NCI-H510A treated with DMSO at 0.1 percent for 48 hours (cell line): ENCODE results near the gene APBB2.
"Not testable (repeated sequence)": the region's sequence is repeated elsewhere in the genome, so short reads cannot be mapped to it uniquely, and the experiment has no call there.

Source experiments
- DNase-seq: peaks from one replicate; lab custom pipeline; 2025; lab: John Stamatoyannopoulos, UW

Gene APBB2

GRCh38 chr4:40825014-40825838, 389.1 kb downstream of the APBB2 start:
- no peak for DNase-seq

DNA sequence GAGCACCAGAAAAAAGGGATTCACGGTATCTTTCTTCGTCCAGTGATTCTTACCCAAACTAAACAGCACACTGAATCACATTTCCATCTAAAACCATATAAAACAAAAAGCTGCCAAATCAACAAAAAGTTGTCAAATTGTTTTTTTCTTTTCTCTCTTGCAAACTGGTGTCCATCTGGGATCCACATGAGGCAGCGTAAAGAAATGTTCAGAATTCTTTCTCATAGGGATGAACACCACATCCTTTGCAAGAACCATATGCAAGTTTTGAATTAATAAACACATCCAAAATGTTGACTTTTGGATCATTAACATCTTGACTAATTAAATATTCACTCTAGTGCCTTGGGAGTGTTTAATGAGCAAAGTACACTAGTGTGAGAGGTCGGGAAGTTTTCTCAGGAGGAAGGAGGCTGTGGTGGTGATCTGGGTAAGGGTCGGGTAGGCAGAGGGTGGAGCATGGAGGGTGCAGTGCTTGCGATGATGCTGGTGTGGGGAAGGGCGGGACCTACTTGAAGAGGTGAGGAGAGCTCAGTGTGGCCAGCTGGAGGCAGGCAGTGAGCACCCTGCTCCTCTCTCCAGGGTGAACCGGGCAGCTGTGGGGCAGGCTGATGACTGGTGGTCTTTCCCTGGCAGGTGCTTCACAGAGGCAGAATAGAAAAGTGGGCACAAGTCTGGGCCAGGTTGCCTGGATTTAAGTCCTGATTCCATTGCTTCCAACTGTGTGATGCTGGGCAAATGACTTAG, 391.7 kb downstream of the APBB2 start:
- DNase-seq: no peak

- no peak for DNase-seq
These were observed 394.2 kb downstream of the APBB2 start for GRCh38 chr4:40820101-40820500.

GRCh38 chr4:40817157-40817556, 397.2 kb downstream of the APBB2 start:
- not testable (repeated sequence) for DNase-seq

DNA sequence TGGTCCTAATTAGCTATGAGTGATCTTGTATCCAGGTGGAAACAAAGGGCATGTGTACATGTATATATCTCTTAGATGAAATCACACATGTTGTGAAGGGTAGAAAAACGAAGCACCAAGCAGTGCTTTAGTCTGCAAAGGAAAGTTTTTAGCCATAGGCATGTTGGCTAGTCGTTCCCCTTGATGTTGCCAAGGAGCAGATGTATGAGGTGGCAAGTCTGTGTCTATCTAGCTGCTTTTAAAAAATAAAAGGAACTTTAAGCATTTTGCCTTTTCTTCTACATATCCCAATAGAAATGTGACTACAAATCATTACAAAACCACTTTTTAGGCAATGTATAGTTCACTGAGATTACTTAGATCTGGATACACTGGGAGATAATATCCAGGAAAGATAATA, 401.5 kb downstream of the APBB2 start:
- no peak for DNase-seq

DNA sequence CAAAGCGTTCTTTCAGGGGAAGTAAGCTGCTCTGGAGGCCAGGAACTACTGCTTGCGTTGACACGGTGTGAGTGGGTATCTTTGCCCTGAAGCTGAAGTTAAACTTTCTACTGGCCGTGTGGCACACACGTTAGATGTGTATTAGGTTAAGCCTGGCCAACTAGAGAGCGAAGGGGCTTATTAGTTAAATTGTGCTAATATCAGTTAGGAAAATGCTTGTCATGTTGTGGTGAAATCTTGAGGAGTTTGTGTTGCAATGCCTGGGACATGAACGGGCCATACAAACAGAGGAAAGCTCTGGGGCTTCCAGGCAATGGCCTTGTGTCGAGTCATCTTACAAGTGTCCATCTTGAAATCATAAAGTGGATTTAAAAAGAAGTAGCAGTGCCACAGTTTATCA, 402.0 kb downstream of the APBB2 start:
- no peak for DNase-seq

DNA sequence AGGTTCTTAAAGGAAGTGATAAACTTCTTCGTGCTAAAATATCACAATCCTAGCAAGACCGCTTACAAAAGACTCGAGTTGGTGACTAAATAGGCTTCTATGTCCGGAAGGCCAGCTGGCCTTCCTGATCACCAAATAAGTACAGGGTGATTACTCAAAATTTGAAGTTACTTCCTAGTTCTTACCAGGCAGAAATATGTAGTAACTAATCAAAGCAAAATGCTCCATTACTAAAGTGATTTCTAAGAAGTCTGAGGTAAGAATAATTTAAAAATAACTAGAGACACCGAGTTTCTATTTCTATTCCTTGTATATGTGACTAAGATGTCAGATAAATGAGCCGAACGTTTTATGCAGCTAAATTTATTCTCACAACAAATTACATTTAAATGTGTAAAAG, 402.4 kb downstream of the APBB2 start:
- no peak for DNase-seq

DNA sequence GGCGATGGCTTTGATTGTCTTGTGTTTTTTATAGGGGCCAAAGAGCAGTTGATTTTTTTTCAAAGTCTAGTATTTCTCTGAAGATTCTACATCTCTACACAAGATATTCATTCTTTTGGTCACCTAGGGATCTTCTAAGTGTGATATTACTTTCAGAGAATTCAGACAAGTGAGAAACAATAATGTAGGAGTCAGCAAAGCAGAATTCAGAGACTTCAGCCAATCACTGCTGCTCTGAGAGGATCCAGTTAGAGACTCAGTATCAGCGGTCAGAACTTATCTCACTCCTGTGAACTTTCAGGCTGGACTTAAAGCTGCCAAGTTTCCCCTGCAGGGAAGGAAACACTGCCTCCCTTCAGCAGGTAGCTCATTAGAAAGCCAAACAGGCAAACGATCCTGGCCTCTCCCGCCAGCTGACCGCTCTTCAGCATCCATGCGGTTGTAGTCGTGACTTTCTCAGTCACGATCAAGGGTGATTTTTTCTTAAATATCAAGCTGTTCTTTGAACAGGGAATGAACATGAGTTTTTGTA, 405.4 kb downstream of the APBB2 start:
- DNase-seq: no peak

GRCh38 chr4:40804598-40804997, 409.7 kb downstream of the APBB2 start:
- DNase-seq: peak; percentile 11

DNA sequence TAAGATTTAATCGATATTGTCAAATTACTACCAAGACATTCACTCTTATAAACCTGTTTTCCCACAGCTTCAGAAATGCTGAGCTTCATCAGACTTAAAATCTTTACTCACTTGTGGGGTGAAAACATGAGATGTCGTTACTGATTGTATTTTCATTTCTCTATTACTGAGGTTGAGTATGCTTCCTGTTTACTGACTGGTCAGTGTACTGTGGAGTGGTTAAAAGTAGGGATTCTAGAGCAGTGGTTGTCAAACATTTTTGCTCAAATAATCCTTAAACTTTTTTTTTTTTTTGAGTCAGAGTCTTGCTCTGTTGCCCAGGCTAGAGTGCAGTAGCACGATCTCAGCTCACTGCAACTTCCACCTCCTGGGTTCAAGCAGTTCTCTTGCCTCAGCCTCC, 414.3 kb downstream of the APBB2 start:
- no peak for DNase-seq

DNA sequence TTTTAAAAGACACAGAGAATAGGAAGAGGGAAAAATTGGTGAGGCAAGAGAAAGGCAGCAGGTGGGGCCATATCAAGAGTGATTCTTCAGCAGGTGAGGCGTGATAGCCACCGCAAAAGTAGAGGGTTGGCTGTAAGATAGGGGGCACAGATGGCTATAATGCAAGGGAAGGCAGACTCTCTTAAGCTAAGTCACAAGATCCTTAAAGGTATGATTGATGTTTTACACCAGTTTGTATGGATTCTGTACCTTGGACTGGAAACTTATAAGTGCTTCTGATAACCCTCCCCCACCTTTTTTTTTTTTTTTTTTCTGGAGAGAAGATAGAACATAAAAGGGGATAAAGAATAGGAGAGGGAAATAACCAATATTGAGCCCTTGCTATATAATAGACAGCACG, 424.6 kb downstream of the APBB2 start:
- no peak for DNase-seq

DNA sequence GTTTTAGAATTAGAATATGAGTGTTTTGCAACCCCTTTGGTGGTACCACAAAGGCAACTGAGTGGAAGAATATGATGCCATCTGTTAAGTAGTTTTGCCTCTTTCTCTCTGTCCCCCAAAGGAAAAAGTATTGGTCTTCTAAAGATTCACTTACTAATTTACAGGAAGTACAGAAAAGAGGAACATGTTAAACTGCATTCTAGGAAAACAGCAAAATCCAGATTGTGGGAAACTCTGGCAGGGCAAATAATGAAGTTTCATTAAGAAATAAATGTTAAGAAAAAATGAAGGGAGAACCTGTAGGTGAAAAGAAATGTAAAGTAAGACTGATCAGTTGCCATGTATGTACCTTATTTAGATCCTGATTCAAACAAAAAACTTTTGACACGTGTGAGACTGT, 425.3 kb downstream of the APBB2 start:
- DNase-seq: no peak

DNA sequence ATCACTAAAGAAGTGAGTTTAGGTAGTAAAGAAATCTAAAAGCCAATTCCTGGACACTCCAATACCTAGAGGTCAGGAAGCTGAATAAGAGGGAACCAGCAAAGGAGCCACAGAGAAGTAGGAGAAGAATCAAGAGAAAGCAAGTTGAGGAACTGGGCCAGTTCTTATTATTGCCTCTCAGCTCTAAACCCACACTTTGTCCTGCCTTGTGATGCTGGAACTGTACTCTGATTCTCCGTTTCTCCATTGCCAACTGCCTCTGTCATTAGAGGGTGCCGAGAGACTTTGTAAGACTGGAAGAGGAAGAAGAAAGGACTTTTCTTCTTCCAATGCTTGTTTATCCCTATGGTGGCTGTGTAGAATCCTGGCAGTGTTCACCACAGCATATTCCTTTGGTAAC, 426.0 kb downstream of the APBB2 start:
- DNase-seq: no peak

DNA sequence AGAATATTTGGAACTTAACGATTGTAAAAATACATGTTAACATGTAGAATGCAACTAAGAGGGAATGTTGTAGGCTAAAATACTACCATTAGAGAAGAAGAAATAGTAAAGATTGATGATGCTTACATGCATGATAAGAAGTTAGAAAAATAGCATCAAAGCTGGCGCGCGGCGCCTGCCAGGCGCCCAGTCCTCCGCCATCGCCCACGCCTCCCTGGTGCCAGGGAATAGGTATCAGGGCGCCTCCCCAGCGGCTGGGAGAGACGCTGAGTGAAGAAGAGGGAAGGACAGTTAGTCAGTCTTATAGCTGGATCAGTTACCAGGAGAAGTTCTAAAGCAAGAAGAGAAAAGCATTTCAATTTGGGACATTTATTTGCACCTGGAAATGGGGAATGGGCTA, 428.6 kb downstream of the APBB2 start:
- no peak for DNase-seq

DNA sequence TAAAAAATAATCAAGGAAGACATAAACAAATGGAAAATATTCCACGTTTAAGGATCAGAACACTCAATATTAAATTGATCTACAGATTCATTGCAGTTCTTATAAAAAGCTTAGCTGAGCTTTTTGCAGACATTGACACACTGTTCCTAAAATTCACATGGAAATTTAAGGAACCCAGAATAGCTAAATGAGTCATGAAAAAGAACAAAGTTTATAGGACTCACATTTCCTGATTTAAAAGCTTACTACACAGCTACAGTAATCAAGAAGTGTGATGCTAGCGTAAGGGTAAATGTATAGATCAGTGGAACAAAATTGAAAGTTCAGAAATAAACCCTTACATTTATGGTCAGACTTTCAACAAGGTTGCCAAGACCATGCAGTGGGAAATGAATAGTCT, 431.5 kb downstream of the APBB2 start:
- no peak for DNase-seq

DNA sequence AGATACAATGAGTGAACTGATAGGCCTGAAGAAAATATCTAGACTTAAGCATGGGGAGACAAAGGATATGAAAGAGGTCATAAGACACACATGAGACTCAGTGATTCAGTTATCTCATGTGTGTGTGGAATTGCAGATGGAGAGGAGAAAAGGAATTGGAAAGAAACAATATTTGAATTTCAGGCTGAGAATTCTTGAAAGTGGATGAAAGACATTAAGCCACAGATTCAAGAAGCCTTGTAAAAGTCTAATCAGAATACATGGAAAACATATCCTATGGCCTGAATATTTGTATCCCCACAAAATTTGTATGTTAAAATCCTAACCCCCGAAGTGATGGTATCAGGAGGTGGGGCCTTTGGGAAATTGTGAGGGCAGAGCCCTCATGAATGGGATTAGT, 436.3 kb downstream of the APBB2 start:
- DNase-seq: no peak

DNA sequence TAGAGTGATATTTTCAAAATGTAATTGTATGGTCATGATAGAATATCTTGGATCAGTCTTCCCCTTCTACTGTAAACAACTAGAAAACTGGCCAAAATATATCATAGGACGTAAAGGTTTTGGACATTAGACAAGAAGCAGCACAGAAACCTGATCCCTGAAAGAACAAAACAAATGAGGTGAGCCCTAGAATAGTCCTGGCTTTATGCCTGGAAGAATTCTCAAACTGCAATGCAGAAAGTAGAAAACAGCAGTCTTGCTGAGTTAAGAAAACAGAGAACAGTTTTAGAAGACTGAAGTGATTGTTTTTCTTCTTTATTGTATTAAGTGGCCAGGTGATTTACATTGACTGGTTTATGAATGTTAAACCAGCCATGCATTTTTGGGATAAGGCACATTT, 445.1 kb downstream of the APBB2 start:
- no peak for DNase-seq

- no peak for DNase-seq
These were observed 451.1 kb downstream of the APBB2 start for GRCh38 chr4:40763228-40763716.
